Thoracic aorta (tissue), 2 donors: ENCODE data around the gene CELA3A. TPM values are rescaled to one million over a fixed set of nuclear protein-coding genes. Genes with fewer than 3 reads are reported as not detected.
"Not testable (repeated sequence)": the region's sequence is repeated elsewhere in the genome, so short reads cannot be mapped to it uniquely, and the experiment has no call there.

ENCODE experiments used
- ATAC-seq: fragments of 150-250 bp; one replicate; pipeline ENCODE4 v1.8.0; 2017; ENCODE audit warnings: low read depth; ENCODE audit not compliant: insufficient number of reproducible peaks, low FRiP score
- DNase-seq: peaks from one replicate; pipeline ENCODE4 v3.0.0-alpha.2; 2020; ENCODE audit warnings: low spot score
- H3K27ac ChIP-seq, 2 donors: fragments of 200-600 bp; sonication (generic); 1 replicate in 1 of 2; 2 replicates in 1 of 2; pipeline ENCODE4 v1.5.1; 2016; ENCODE audit warnings: mild to moderate bottlenecking in 2 of 2, moderate library complexity in 2 of 2
- H3K27me3 ChIP-seq: fragments of 200-600 bp; sonication (generic); replicated peaks from 2 replicates; pipeline ENCODE4 v1.6.0; 2016; ENCODE audit warnings: mild to moderate bottlenecking; ENCODE audit not compliant: insufficient read depth
- H3K36me3 ChIP-seq: fragments of 200-600 bp; sonication (generic); one replicate; pipeline ENCODE4 v1.5.1; 2016
- H3K4me1 ChIP-seq, 2 donors: fragments of 200-600 bp; sonication (generic); 1 replicate in 1 of 2; 2 replicates in 1 of 2; pipeline versions ENCODE4 v1.5.1 to v1.6.0; 2016; ENCODE audit warnings: low read depth in 2 of 2, mild to moderate bottlenecking in 1 of 2; ENCODE audit not compliant: control insufficient read depth in 1 of 2
- H3K4me3 ChIP-seq: fragments of 200-600 bp; sonication (generic); 2 replicates; pipeline ENCODE4 v1.5.1; 2016; ENCODE audit warnings: mild to moderate bottlenecking
- H3K9me3 ChIP-seq: fragments of 200-600 bp; sonication (generic); 2 replicates; pipeline ENCODE4 v1.5.1; 2016
- total RNA-seq, 2 donors: library from RNA; depleted of rRNA; stranded (reverse); fragments of >200 nt; gene quantifications; one replicate each; pipeline versions ENCODE4 v1.1.0 to v1.2.3, GENCODE V29; 2016

The CELA3A gene
- total RNA-seq, 2 donors from 2014 or later, result 2.0 to 6.6 TPM

- not testable (repeated sequence) for H3K4me3 ChIP-seq
Observed at GRCh38 chr1:21970523-21970922, 30.9 kb upstream of the CELA3A start.

GRCh38 chr1:21972973-21973441, 28.4 kb upstream of the CELA3A start:
- H3K27me3 ChIP-seq, ATAC-seq, H3K4me3 ChIP-seq, H3K27ac ChIP-seq, H3K36me3 ChIP-seq, H3K9me3 ChIP-seq, DNase-seq: not testable (repeated sequence)
- peaks cover 0 to 14% of the 10 kb centered on the region in 2 donors for H3K4me1 ChIP-seq

More at GRCh38 chr1:21970523-21970922, 30.9 kb upstream of the CELA3A start:
- not testable (repeated sequence) for H3K9me3 ChIP-seq, ATAC-seq, H3K27ac ChIP-seq, H3K27me3 ChIP-seq, H3K36me3 ChIP-seq, DNase-seq
- H3K4me1 ChIP-seq, result peaks cover 0 to 14% of the 10 kb centered on the region in 2 donors

- not testable (repeated sequence) for H3K27ac ChIP-seq, ATAC-seq, H3K36me3 ChIP-seq, H3K27me3 ChIP-seq, DNase-seq, H3K9me3 ChIP-seq, H3K4me3 ChIP-seq
- peaks cover 0 to 14% of the 10 kb centered on the region in 2 donors for H3K4me1 ChIP-seq
Observed at GRCh38 chr1:21973948-21974347, 27.5 kb upstream of the CELA3A start.

- H3K27me3 ChIP-seq, H3K9me3 ChIP-seq, ATAC-seq, H3K4me3 ChIP-seq, H3K36me3 ChIP-seq, DNase-seq, H3K27ac ChIP-seq: not testable (repeated sequence)
- H3K4me1 ChIP-seq, result peaks cover 0 to 14% of the 10 kb centered on the region in 2 donors
Observed at GRCh38 chr1:21974699-21975098, 26.8 kb upstream of the CELA3A start.

- H3K27me3 ChIP-seq, H3K4me3 ChIP-seq, H3K27ac ChIP-seq, H3K9me3 ChIP-seq, H3K36me3 ChIP-seq, ATAC-seq, DNase-seq: not testable (repeated sequence)
- H3K4me1 ChIP-seq, result peaks cover 0 to 14% of the 10 kb centered on the region in 2 donors
Observed at GRCh38 chr1:21975296-21975695, 26.2 kb upstream of the CELA3A start.

GRCh38 chr1:21976703-21977239, 24.7 kb upstream of the CELA3A start, which contains the start of gene CELA3B:
Gene CELA3B (plus strand): TSS chr1:21977022. CDS start chr1:21977040, 18 bp downstream.
- not testable (repeated sequence) for H3K27me3 ChIP-seq, H3K27ac ChIP-seq, H3K36me3 ChIP-seq, DNase-seq, ATAC-seq, H3K9me3 ChIP-seq, H3K4me3 ChIP-seq
- peaks cover 0 to 14% of the 10 kb centered on the region in 2 donors for H3K4me1 ChIP-seq

- H3K9me3 ChIP-seq, H3K27me3 ChIP-seq, H3K27ac ChIP-seq, DNase-seq, ATAC-seq, H3K36me3 ChIP-seq, H3K4me3 ChIP-seq: not testable (repeated sequence)
- peaks cover 0 to 14% of the 10 kb centered on the region in 2 donors for H3K4me1 ChIP-seq
Observed at GRCh38 chr1:21978209-21978608, 23.2 kb upstream of the CELA3A start.

- DNase-seq, H3K36me3 ChIP-seq, H3K27me3 ChIP-seq, H3K4me1 ChIP-seq, H3K9me3 ChIP-seq, H3K27ac ChIP-seq, H3K4me3 ChIP-seq, ATAC-seq: not testable (repeated sequence)
Observed at GRCh38 chr1:21980515-21981220, 20.8 kb upstream of the CELA3A start.

- not testable (repeated sequence) for H3K36me3 ChIP-seq, H3K4me3 ChIP-seq, DNase-seq, H3K27ac ChIP-seq, H3K9me3 ChIP-seq, ATAC-seq, H3K27me3 ChIP-seq, H3K4me1 ChIP-seq
Observed at GRCh38 chr1:21981253-21981652, 20.2 kb upstream of the CELA3A start.

GRCh38 chr1:21982122-21982521, 19.3 kb upstream of the CELA3A start:
- H3K4me3 ChIP-seq, DNase-seq, H3K27me3 ChIP-seq, H3K27ac ChIP-seq, ATAC-seq, H3K9me3 ChIP-seq, H3K36me3 ChIP-seq, H3K4me1 ChIP-seq: not testable (repeated sequence)

- ATAC-seq, result not testable (repeated sequence)
Observed at GRCh38 chr1:21983539-21983938, 17.9 kb upstream of the CELA3A start.

GRCh38 chr1:21985893-21986292, 15.6 kb upstream of the CELA3A start:
- not testable (repeated sequence) for H3K27ac ChIP-seq, H3K4me3 ChIP-seq, H3K36me3 ChIP-seq, DNase-seq, H3K9me3 ChIP-seq, H3K27me3 ChIP-seq, H3K4me1 ChIP-seq, ATAC-seq

More at GRCh38 chr1:21983539-21983938, 17.9 kb upstream of the CELA3A start:
- H3K27me3 ChIP-seq, H3K9me3 ChIP-seq, H3K27ac ChIP-seq, DNase-seq, H3K4me1 ChIP-seq, H3K36me3 ChIP-seq, H3K4me3 ChIP-seq: not testable (repeated sequence)
